ENCODE results near the gene AOPEP.

GRCh38 chr9:94719878-94720277 is 6.6 kb upstream of the AOPEP start:
- TF ChIP-seq TAF1 (IDR thresholded peaks at IDR 0.05; ENCODE audit: low read depth): no peak
- TF ChIP-seq POLR2AphosphoS5 (IDR thresholded peaks at IDR 0.05): no peak
